ENCODE measurements around the gene CNN1.
A peak's percentile ranks its signal among the peaks of the same experiment; 100 is the strongest.
"Not testable (repeated sequence)": the region's sequence is repeated elsewhere in the genome, so short reads cannot be mapped to it uniquely, and the experiment has no call there.

The CNN1 gene

DNA sequence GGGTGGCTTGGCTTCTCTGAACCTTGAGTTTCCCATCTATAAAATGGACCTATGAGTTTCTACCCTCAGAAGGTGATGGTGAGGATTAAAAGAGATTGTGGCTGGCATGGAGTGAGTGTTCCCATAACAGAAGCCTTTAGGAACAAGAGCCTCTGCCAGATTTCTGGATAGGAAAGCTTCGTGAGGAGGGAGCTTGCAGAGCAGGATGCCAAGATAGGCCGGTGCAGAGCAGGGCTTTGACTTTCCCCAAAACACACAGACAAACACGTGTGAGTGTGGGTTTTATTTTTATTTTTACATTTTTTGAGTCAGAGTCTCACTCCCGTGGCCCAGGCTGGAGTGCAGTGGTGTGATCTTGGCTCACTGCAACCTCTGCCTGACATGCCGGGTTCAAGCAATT is 3.7 kb upstream of the CNN1 start:
- DNase-seq: no peak

GRCh38 chr19:11535792-11536595 is 2.7 kb upstream of the CNN1 start:
- peak; percentile 94 for DNase-seq

DNA sequence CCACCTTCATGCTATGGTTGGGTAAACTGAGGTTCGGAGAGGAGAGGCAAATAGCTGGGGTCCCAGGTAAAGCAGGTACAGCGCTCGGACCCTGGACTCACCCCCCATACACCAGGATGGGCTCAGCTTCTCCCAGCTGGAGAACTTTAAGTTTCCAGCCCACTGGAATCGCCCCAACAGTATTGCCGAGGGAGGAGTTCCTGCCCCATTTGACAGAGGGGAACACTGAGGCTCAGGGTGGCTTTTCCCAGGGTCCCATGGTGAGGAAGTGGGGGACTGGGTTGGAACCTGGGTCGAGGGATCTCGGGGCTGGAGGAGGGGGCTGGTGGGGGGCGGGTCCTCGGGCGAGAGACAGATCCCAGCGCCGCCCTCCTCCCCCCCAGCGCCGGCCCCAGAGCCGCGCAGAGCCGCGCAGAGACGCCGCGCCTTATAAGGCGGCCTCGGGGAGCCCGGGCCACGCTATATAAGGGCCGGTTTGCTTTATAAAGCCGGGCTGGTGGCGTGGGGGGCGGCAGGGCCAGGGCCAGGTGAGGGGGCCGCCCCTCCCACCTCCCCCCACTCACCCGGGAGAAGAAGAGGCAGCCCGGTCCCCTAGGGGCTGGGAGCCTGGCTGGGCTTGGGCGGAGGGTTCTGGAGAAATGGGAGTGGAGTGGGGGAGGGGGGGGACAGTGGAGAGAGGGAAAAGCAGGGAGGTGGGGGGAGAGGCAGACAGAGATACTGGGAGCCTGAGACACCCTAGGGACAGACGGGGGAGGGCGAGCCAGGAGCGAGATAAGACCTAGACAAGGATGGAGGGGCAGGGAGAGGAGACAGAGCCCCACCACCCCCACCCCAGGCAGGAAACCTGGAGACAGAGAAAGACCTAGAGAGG is 1.1 kb downstream of the CNN1 start:
- peak; percentile 79 for DNase-seq

DNA sequence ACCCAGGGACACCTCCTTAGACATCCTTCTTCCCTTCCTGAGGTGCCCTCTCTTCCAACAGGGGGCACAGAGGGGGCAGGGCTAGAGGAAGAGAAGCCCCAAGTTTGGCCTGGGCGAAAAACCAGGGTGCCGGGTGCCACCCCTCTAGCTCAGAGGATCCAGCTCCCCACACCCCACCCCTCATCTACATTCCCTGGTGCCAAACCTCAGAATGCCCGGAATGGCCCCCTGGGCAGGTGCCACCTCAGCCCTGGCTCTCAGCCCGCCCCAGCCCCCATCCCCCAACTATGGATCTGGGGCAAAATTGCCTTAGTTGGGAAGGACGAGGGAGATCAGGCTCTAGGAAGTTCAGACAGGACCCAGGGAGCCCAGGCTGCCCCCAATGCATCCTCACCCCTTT is 2.0 kb downstream of the CNN1 start:
- DNase-seq: no peak

- DNase-seq: no peak
Observed at GRCh38 chr19:11541238-11541637, 2.6 kb downstream of the CNN1 start.

DNA sequence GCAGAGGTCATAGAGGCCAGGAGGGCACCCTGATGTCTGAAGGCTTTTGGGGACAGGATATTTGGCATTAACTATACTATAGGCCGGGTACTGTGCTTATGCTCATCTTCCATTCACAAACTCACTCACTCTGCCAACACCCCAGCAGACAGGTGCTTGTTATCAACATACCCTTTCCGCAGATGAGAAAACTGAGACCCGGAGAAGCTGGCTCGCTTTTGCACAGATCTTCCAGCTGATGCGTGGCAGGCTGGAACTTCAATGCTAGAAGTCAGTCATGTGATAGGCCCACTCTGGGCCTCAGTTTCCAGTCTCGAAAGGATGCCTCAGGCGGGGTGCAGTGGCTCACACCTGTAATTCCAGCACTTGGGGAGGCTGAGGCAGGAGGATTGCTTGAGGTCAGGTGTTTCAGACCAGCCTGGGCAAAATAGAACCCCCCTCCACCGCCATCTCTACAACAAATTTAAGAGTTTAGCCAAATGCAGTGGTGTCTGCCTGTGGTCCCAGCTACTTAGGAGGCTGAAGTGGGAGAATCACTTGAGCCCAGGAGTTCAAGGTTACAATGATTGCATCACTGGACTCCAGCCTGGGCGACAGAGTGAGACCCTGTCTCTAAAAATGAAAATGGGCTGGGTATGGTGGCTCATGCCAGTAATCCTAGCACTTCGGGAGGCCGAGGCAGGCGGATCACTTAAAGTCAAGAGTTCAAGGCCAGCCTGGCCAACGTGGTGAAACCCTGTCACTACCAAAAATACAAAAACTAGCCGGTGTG is 9.5 kb downstream of the CNN1 start:
- DNase-seq: no peak

DNA sequence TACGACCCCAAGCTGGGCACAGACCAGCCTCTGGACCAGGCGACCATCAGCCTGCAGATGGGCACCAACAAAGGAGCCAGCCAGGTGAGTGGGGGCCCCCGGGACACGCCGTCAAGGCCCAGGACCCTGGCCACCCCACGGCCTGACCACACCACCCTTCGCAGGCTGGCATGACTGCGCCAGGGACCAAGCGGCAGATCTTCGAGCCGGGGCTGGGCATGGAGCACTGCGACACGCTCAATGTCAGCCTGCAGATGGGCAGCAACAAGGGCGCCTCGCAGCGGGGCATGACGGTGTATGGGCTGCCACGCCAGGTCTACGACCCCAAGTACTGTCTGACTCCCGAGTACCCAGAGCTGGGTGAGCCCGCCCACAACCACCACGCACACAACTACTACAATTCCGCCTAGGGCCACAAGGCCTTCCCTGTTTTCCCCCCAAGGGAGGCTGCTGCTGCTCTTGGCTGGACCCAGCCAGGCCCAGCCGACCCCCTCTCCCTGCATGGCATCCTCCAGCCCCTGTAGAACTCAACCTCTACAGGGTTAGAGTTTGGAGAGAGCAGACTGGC is 10.8 kb downstream of the CNN1 start:
- no peak for DNase-seq

DNA sequence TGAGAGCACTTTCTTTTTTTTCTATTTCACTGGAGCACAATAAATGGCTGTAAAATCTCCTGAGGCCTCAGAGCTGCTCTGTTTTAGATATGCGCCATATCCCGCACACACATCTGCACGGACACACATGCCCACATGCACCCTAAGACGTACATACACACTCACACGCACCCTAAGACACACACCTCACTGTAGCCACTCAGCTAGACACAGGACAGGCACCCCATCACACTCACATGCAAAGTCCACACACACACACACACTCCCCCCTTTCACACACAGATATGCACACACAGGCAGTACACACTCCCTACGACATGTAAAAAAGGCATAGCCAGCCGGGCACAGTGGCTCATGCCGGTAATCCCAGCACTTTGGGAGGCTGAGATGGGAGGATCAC is 11.6 kb downstream of the CNN1 start:
- DNase-seq: no peak

DNA sequence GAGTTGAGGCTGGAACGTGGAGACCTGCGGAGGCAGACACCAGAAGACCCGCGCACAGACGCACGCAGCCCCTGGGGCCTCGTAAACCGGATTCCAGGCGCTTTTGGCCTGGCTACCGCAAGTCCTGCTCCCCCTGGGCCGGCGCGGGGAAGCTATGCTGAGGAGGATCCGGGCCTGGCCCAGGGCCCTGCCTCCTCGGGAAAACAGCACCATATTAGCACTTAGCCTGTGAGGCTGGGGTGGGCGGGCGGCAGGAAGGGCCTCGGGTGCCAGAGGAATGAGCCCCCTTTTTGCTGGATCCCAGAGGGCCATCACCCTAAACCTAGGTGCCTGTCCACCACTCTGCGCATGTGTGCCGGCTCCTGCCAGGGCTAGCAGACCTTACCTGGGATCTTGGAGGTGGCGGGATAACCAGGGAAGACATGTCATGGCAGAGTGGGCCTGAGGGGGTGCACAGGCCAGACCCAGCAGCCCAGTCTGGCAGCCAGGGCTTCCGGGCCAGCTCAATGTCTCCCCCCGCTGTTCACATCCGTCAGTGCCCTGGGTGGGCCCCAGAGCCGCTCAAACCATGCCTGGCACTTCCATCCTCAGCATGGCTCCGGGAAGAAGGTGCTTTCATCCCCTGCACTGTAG is 13.1 kb downstream of the CNN1 start:
- peak; percentile 73 for DNase-seq

DNA sequence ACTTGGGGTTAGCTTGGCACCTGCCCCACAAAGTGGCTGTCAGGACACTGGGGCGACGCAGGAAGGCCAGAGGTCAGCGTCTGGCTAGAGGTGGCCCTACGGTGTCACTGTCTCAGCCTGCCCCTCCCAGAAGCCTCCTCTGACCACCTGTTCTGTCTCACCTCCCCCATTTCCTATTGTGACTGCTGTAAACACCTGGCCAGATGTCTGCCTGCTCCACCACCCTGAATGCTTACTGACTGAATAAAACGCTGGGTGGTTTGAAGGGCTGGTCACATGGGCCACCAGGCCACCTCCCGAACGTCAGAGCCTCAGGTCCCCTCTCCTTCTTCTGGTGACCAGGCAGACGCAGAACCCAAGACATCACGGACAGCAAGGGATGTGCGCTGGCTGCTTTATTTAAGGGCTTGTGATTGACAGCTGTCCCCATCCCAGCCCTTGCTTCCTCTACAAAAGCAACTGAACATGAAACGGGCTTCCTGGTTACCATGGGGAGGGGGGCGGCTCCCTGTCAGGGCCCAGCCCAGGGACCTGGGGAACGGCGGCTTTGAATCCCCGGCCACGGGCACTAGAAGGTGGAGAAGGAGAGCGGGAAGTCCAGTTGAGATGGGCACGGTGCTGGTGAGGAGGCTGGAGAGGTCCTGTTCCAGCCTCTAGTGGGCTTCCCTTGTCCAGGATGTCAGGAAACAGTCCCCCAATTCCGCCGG is 14.2 kb downstream of the CNN1 start:
- no peak for DNase-seq

DNA sequence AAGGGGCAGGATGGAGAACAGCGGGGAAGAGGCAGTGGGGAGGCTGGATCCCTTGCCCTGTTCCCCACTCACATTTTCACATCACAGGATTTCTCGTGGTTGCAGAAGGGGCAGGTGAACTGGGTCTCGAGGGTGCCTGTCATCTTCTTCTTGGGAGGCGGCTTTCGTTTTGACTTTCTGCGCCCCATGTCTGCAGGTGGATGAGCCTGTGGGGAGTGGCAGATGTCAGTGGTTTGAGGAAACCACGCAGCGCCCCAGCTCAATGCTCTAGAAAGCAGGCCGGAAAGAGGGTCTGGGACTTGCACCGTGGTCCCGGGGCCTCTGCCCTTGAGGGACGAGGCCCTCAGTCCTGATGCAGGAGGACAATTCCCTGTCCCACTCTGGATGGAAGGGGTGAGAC is 15.5 kb downstream of the CNN1 start:
- no peak for DNase-seq

- DNase-seq: no peak
Observed at GRCh38 chr19:11555246-11555645, 16.6 kb downstream of the CNN1 start.

- DNase-seq: no peak
Observed at GRCh38 chr19:11556634-11557420, 18.2 kb downstream of the CNN1 start.

DNA sequence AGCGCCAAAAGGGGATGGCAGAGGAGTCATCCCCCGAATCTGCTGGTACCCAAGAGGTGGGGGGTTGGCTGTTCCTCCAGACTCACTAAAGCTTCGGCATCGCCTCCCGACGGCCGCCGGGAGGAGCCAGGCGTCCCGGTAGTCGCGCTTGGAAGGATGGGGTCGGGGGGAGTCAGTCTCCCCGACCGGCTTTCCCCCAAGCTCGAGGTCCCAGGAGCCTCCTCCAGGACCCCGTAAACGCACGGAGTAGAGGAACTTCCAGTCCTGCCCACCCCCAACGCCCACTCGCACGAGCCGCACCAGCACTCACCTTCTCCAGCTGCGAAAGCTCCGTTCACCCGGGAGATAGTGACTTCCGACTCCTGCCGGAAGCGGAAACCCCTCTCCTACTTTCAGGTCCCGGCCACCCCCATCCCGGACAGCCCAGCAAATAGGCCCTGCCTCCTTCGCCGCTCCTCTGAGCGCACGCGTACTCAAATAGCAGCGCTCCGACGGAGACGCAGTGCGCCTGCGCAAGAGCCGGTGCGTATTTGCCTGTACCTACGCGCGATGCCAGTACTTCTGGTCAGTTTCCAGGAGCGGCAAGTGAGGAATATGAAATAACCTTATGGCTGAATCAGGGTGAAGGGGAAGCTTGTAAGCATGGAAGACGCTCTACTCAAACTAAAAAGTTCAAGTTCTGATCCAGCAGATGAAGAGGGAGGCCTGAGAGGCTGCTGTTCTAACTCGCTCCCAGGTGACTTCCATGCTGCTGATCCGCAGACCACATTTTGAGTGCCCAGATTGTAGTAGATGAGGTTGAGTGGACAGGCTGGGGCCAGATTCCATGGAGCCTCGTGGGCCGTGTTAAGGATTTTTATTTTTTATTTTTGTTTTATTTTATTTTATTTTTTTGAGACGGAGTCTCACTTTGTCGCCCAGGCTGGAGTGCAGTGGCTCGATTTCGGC is 20.5 kb downstream of the CNN1 start, which contains the start of gene ELOF1:
ELOF1 (minus strand) TSS at position 350 of the 948 bp plus-strand sequence. CDS start 4,883 bp downstream, outside the sequence.
- DNase-seq: peak; percentile 99

DNA sequence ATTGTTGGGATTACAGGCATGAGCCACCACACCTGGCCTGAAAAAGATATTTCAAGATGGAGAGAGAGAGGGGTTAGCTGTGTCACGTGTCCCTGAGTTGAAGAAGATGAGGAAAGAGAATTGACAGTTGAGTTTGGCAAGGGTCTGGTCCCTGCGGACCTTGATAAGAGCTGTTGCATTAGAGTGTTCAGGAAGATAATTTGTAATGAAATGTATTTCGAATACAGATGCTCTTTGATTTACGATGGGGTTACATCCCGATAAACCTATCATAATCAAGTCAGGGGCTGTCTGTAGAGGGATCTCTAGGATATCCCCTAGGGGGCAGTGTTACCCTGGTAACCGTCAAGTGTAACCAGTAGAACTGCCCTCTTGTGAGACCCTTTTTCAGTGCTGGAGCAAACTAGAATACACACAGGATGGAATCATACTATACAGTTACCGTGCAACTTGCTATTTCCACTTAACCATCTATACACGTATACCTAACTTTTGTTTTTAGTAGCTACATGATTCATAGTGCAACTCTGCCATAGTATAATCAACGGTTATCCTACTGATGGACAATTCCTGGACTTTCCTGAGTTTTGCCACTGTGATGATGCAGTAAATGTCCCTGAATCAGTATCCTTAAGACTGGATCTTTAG is 21.9 kb downstream of the CNN1 start:
- DNase-seq: peak; percentile 78

GRCh38 chr19:11563532-11563931 is 24.9 kb downstream of the CNN1 start:
- DNase-seq: no peak

DNA sequence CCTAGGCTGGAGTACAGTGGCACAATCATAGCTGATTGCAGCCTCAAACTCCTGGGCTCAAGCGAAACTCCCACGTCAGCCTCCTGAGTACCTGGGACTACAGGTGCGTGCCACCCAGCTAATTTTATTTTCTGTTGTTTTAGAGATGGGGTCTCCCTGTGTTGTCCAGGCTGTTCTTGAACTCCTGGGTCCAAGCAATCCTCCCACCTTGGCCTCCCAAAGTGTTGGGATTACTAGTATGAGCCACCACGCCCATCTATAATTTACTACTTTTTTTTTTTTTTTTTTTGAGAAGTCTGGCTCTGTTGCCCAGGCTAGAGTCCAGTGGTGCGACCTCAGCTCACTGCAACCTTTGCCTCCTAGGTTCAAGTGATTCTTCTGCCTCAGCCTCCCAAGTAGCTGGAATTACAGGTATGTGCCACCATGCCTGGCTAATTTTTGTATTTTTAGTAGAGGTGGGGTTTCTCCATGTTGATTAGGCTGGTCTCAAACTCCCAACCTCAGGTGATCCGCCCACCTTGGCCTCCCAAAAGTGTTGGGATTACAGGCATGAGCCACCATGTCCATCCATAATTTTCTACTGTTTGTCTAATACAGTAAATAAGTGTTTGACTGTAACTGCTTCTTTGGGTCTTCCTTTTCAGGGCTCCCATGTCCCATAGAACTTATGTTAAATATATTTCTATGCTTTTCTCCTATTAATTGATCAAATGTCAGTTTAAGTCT is 25.6 kb downstream of the CNN1 start:
- not testable (repeated sequence) for DNase-seq

DNA sequence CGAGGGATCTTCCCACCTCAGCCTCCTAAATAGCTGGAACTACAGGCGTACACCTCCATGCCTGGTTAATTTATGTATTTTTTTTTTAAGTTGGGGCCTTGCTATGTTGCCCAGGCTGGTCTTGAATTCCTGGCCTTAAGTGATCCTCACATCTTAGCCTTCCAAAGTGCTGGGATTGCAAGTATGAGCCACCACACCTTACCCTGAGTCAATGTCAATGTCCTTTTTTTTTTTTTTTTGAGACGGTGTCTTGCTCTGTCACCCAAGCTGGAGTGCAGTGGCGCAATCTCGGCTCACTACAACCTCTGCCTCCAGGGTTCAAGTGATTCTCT is 27.0 kb downstream of the CNN1 start:
- not testable (repeated sequence) for DNase-seq

DNA sequence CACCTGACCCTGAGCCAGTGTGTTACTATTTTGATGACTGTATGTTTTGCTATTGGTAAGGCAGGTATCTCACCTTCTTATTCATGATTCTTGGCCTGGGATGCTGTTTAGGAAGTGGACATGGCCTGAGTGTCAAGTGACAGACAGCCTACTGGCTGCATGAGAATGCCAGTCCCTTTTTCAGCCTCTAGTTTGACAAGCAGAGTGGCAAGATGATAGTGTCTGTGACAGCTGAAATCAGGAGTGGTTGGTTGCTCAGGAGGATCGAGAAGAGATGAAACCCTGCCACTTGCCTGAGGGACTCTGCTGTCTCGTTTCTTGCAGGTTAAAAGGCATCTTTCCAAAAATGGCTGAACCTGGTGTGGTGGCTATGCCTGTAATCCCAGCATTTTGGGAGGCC is 27.5 kb downstream of the CNN1 start:
- DNase-seq: no peak
